T-helper 17 cell (primary cell): ENCODE data around the gene CUBN. TPM values are rescaled to one million over a fixed set of nuclear protein-coding genes. Genes with fewer than 3 reads are reported as not detected.
A peak's percentile ranks its signal among the peaks of the same experiment; 100 is the strongest.

ENCODE experiments used
- ATAC-seq: fragments of 150-1000 bp; cut with Tn5 transposase; 2 replicates; pipeline ENCODE4 v1.10.0; 2021; ENCODE audit warnings: mild to moderate bottlenecking, moderate library complexity
- DNase-seq, 3 donors: peaks; one replicate each; pipeline versions ENCODE4 v3.0.0 to v3.0.0-alpha.2; 2020 to 2021
- H3K9me3 ChIP-seq: one replicate; pipeline ENCODE4 v1.7.0; 2013; ENCODE audit warnings: low read length, mild to moderate bottlenecking; ENCODE audit not compliant: control insufficient read depth, poor library complexity, severe bottlenecking
- H3K27ac Mint-ChIP-seq: one replicate; pipeline ENCODE4 v1.8.0; 2022; ENCODE audit warnings: mild to moderate bottlenecking, moderate library complexity, mixed read lengths
- H3K27me3 Mint-ChIP-seq: one replicate; pipeline ENCODE4 v1.8.0; 2022; ENCODE audit warnings: mixed read lengths
- H3K36me3 Mint-ChIP-seq: one replicate; pipeline ENCODE4 v1.8.0; 2022; ENCODE audit warnings: low read depth, mixed read lengths
- H3K4me1 Mint-ChIP-seq: one replicate; pipeline ENCODE4 v1.8.0; 2022; ENCODE audit warnings: mild to moderate bottlenecking, mixed read lengths
- H3K4me3 Mint-ChIP-seq: one replicate; pipeline ENCODE4 v1.8.0; 2022; ENCODE audit warnings: mild to moderate bottlenecking, moderate library complexity, mixed read lengths
- total RNA-seq, 4 donors: library from RNA in 2 of 4; stranded (reverse) in 2 of 4; gene quantifications; one replicate each; pipeline ENCODE4 v1.2.3 and lab custom pipeline; 2022 to 2026

CUBN gene
- total RNA-seq, 2 donors from 2014 or later: 3.1 to 5.3 TPM

- H3K27ac Mint-ChIP-seq: no peak overlapping the region
- ATAC-seq (no peak), DNase-seq (no peak)
- H3K4me3 Mint-ChIP-seq: no peak overlapping the region
- H3K36me3 Mint-ChIP-seq: no peaks in the 10 kb centered on the region
- H3K4me1 Mint-ChIP-seq: no peaks in the 10 kb centered on the region
- no peaks in the 10 kb centered on the region for H3K9me3 ChIP-seq
- no peaks in the 10 kb centered on the region for H3K27me3 Mint-ChIP-seq
Measured at GRCh38 chr10:16938952-16939351, 190.7 kb downstream of the CUBN start.

GRCh38 chr10:16934461-16934860 is 195.2 kb downstream of the CUBN start:
- no peaks in the 10 kb centered on the region for H3K36me3 Mint-ChIP-seq
- no peaks in the 10 kb centered on the region for H3K4me1 Mint-ChIP-seq
- ATAC-seq: no peak
- H3K27me3 Mint-ChIP-seq: no peaks in the 10 kb centered on the region
- H3K27ac Mint-ChIP-seq: no peak overlapping the region
- DNase-seq: no peak
- no peak overlapping the region for H3K4me3 Mint-ChIP-seq
- H3K9me3 ChIP-seq: no peaks in the 10 kb centered on the region

GRCh38 chr10:16933783-16934182 is 195.8 kb downstream of the CUBN start:
- H3K36me3 Mint-ChIP-seq: no peaks in the 10 kb centered on the region
- no peaks in the 10 kb centered on the region for H3K9me3 ChIP-seq
- no peak for DNase-seq
- H3K27me3 Mint-ChIP-seq: no peaks in the 10 kb centered on the region
- H3K4me3 Mint-ChIP-seq: no peak overlapping the region
- H3K4me1 Mint-ChIP-seq: no peaks in the 10 kb centered on the region
- ATAC-seq: no peak
- H3K27ac Mint-ChIP-seq: no peak overlapping the region

GRCh38 chr10:16931930-16932329 is 197.7 kb downstream of the CUBN start:
- no peak for ATAC-seq
- Mint-ChIP-seq H3K27me3 (no peaks in the 10 kb centered on the region), H3K27ac (no peak overlapping the region), H3K4me3 (no peak overlapping the region), H3K4me1 (no peaks in the 10 kb centered on the region), H3K36me3 (peaks cover 4% of the 10 kb centered on the region)
- no peak for DNase-seq
- H3K9me3 ChIP-seq: no peaks in the 10 kb centered on the region

GRCh38 chr10:16930540-16930939 is 199.1 kb downstream of the CUBN start:
- peaks cover 4% of the 10 kb centered on the region for H3K36me3 Mint-ChIP-seq
- no peak for ATAC-seq

GRCh38 chr10:16929069-16929468 is 200.5 kb downstream of the CUBN start:
- peaks cover 4% of the 10 kb centered on the region for H3K36me3 Mint-ChIP-seq
- no peak for ATAC-seq
- H3K9me3 ChIP-seq: no peaks in the 10 kb centered on the region
- H3K4me3 Mint-ChIP-seq: no peak overlapping the region
- H3K27me3 Mint-ChIP-seq: no peaks in the 10 kb centered on the region
- no peak for DNase-seq
- no peaks in the 10 kb centered on the region for H3K4me1 Mint-ChIP-seq
- no peak overlapping the region for H3K27ac Mint-ChIP-seq

More at GRCh38 chr10:16930540-16930939, 199.1 kb downstream of the CUBN start:
- DNase-seq: no peak
- Mint-ChIP-seq H3K27me3 (no peaks in the 10 kb centered on the region), H3K4me3 (no peak overlapping the region), H3K4me1 (no peaks in the 10 kb centered on the region), H3K27ac (no peak overlapping the region)
- no peaks in the 10 kb centered on the region for H3K9me3 ChIP-seq

GRCh38 chr10:16927546-16927945 is 202.1 kb downstream of the CUBN start:
- DNase-seq: no peak
- H3K4me1 Mint-ChIP-seq: no peaks in the 10 kb centered on the region
- H3K4me3 Mint-ChIP-seq: no peak overlapping the region
- no peak for ATAC-seq
- H3K27me3 Mint-ChIP-seq: no peaks in the 10 kb centered on the region
- H3K9me3 ChIP-seq: no peaks in the 10 kb centered on the region
- peaks cover 4% of the 10 kb centered on the region for H3K36me3 Mint-ChIP-seq
- peak overlapping the region; percentile 79 for H3K27ac Mint-ChIP-seq

GRCh38 chr10:16923726-16924125 is 205.9 kb downstream of the CUBN start:
- Mint-ChIP-seq H3K27me3 (no peaks in the 10 kb centered on the region), H3K36me3 (peaks cover 4% of the 10 kb centered on the region), H3K4me3 (no peak overlapping the region), H3K4me1 (no peaks in the 10 kb centered on the region), H3K27ac (no peak overlapping the region)
- DNase-seq (no peak), ATAC-seq (no peak)
- H3K9me3 ChIP-seq: no peaks in the 10 kb centered on the region

GRCh38 chr10:16923309-16923708 is 206.3 kb downstream of the CUBN start:
- Mint-ChIP-seq H3K27me3 (no peaks in the 10 kb centered on the region), H3K36me3 (peaks cover 4% of the 10 kb centered on the region), H3K4me1 (no peaks in the 10 kb centered on the region), H3K27ac (no peak overlapping the region), H3K4me3 (no peak overlapping the region)
- no peak for DNase-seq
- no peaks in the 10 kb centered on the region for H3K9me3 ChIP-seq
- ATAC-seq: no peak

GRCh38 chr10:16919121-16919982 is 210.3 kb downstream of the CUBN start:
- no peak overlapping the region for H3K4me3 Mint-ChIP-seq

GRCh38 chr10:16916496-16916895 is 213.1 kb downstream of the CUBN start:
- Mint-ChIP-seq H3K36me3 (peaks cover 2% of the 10 kb centered on the region), H3K27me3 (no peaks in the 10 kb centered on the region), H3K4me1 (peaks cover 4% of the 10 kb centered on the region), H3K27ac (no peak overlapping the region), H3K4me3 (no peak overlapping the region)
- DNase-seq (no peak), ATAC-seq (no peak)
- H3K9me3 ChIP-seq: no peaks in the 10 kb centered on the region

More at GRCh38 chr10:16919121-16919982, 210.3 kb downstream of the CUBN start:
- no peak for DNase-seq
- H3K4me1 Mint-ChIP-seq: no peaks in the 10 kb centered on the region
- no peaks in the 10 kb centered on the region for H3K27me3 Mint-ChIP-seq
- no peaks in the 10 kb centered on the region for H3K9me3 ChIP-seq
- no peak overlapping the region for H3K27ac Mint-ChIP-seq
- ATAC-seq: no peak
- no peaks in the 10 kb centered on the region for H3K36me3 Mint-ChIP-seq

- peaks cover 5% of the 10 kb centered on the region for H3K4me1 Mint-ChIP-seq
- no peak overlapping the region for H3K27ac Mint-ChIP-seq
- H3K36me3 Mint-ChIP-seq: peaks cover 2% of the 10 kb centered on the region
- no peaks in the 10 kb centered on the region for H3K9me3 ChIP-seq
- DNase-seq: no peak
- H3K4me3 Mint-ChIP-seq: no peak overlapping the region
- H3K27me3 Mint-ChIP-seq: no peaks in the 10 kb centered on the region
- peak; percentile 30 for ATAC-seq
Measured at GRCh38 chr10:16915300-16915699, 214.3 kb downstream of the CUBN start.

GRCh38 chr10:16913266-16913665 is 216.3 kb downstream of the CUBN start:
- no peak overlapping the region for H3K4me3 Mint-ChIP-seq
- no peak for DNase-seq
- H3K4me1 Mint-ChIP-seq: peaks cover 8% of the 10 kb centered on the region
- H3K27me3 Mint-ChIP-seq: no peaks in the 10 kb centered on the region
- H3K27ac Mint-ChIP-seq: peak overlapping the region; percentile 34
- peaks cover 6% of the 10 kb centered on the region for H3K36me3 Mint-ChIP-seq
- no peaks in the 10 kb centered on the region for H3K9me3 ChIP-seq
- no peak for ATAC-seq

- ATAC-seq (no peak), DNase-seq (no peak)
- no peaks in the 10 kb centered on the region for H3K9me3 ChIP-seq
- Mint-ChIP-seq H3K27me3 (no peaks in the 10 kb centered on the region), H3K4me1 (peaks cover 8% of the 10 kb centered on the region), H3K4me3 (peak overlapping the region; percentile 31), H3K36me3 (peaks cover 8% of the 10 kb centered on the region), H3K27ac (no peak overlapping the region)
Measured at GRCh38 chr10:16910793-16911164, 218.8 kb downstream of the CUBN start.
